Ureter (tissue), 1 donor: ENCODE measurements around the gene MBD2. TPM values are rescaled to one million over a fixed set of nuclear protein-coding genes. Genes with fewer than 3 reads are reported as not detected.

Experiments
- DNase-seq: peaks from one replicate; pipeline ENCODE4 v3.0.0-alpha.2; 2020; ENCODE audit warnings: low spot score
- total RNA-seq: library from RNA; stranded (reverse); gene quantifications from one replicate; pipeline ENCODE4 v1.2.4, GENCODE V29; 2023
- donor health status: DM: yes; HTN: yes; CAD: no.

The MBD2 gene
- total RNA-seq, 1 donor from 2014 or later, result 95.7 TPM

- DNase-seq, result no peak
These were observed 26.6 kb downstream of the MBD2 start for GRCh38 chr18:54197747-54198411.

- DNase-seq, result no peak
These were observed 30.7 kb downstream of the MBD2 start for GRCh38 chr18:54193786-54194185.

GRCh38 chr18:54192900-54193299 is 31.6 kb downstream of the MBD2 start:
- DNase-seq, result no peak

- no peak for DNase-seq
These were observed 32.1 kb downstream of the MBD2 start for GRCh38 chr18:54192415-54192814.

- DNase-seq, result no peak
These were observed 33.1 kb downstream of the MBD2 start for GRCh38 chr18:54191352-54191751.

- DNase-seq, result no peak
These were observed 37.1 kb downstream of the MBD2 start for GRCh38 chr18:54187372-54187771.

GRCh38 chr18:54184836-54185235 is 39.6 kb downstream of the MBD2 start:
- DNase-seq, result no peak

GRCh38 chr18:54183390-54183789 is 41.1 kb downstream of the MBD2 start:
- no peak for DNase-seq

- DNase-seq, result no peak
These were observed 42.4 kb downstream of the MBD2 start for GRCh38 chr18:54181856-54182602.

- DNase-seq, result no peak
These were observed 50.4 kb downstream of the MBD2 start for GRCh38 chr18:54173980-54174630.

- DNase-seq, result no peak
These were observed 51.2 kb downstream of the MBD2 start for GRCh38 chr18:54173250-54173649.

- DNase-seq, result no peak
These were observed 54.8 kb downstream of the MBD2 start for GRCh38 chr18:54169431-54170403.

- DNase-seq, result no peak
These were observed 59.0 kb downstream of the MBD2 start for GRCh38 chr18:54165450-54165849.

GRCh38 chr18:54163453-54163852 is 61.0 kb downstream of the MBD2 start:
- no peak for DNase-seq

- DNase-seq, result no peak
These were observed 62.0 kb downstream of the MBD2 start for GRCh38 chr18:54162431-54162830.

GRCh38 chr18:54161267-54161666 is 63.2 kb downstream of the MBD2 start:
- DNase-seq, result no peak

GRCh38 chr18:54159906-54160305 is 64.6 kb downstream of the MBD2 start:
- no peak for DNase-seq

- DNase-seq, result no peak
These were observed 66.7 kb downstream of the MBD2 start for GRCh38 chr18:54157646-54158385.

- no peak for DNase-seq
These were observed 69.1 kb downstream of the MBD2 start for GRCh38 chr18:54155412-54155811.

GRCh38 chr18:54154231-54154630 is 70.2 kb downstream of the MBD2 start:
- DNase-seq, result no peak

- DNase-seq, result no peak
These were observed 73.1 kb downstream of the MBD2 start for GRCh38 chr18:54151376-54151775.
